GM23248 (cell line): ENCODE results near the gene FBXO9.

Source experiments
- EZH2 ChIP-seq: fragments of 200-600 bp; sonication (generic); IDR thresholded peaks from 2 replicates; pipeline ENCODE4 v1.6.1; 2018; ENCODE audit warnings: antibody characterized with exemption, mild to moderate bottlenecking; ENCODE audit not compliant: insufficient read depth, poor library complexity, severe bottlenecking
- EZH2phosphoT487 ChIP-seq: fragments of 200-600 bp; sonication (generic); IDR thresholded peaks from 2 replicates; pipeline ENCODE4 v1.6.1; 2018; ENCODE audit warnings: antibody characterized with exemption, moderate library complexity, mild to moderate bottlenecking, low read depth; ENCODE audit not compliant: insufficient read depth

GRCh38 chr6:53104916-53105315, 39.7 kb downstream of the FBXO9 start:
- no peak for TF ChIP-seq EZH2phosphoT487
- no peak for TF ChIP-seq EZH2
